Smooth muscle cell (in vitro differentiated cells): ENCODE measurements around the gene STAT5A. TPM values are rescaled to one million over a fixed set of nuclear protein-coding genes. Genes with fewer than 3 reads are reported as not detected.

Experiments
- DNase-seq: peaks from one replicate; lab custom pipeline; 2025; ENCODE audit not compliant: unreplicated experiment; lab: John Stamatoyannopoulos, UW
- H2AFZ ChIP-seq: fragments of 200-600 bp; sonication (generic); 2 replicates; pipeline ENCODE4 v1.6.0; 2016; ENCODE audit warnings: antibody characterized with exemption, low read depth, mild to moderate bottlenecking
- H3F3A ChIP-seq: fragments of 200-600 bp; sonication (generic); 2 replicates; pipeline ENCODE4 v1.6.0; 2017; ENCODE audit warnings: antibody characterized with exemption, low read depth
- H3K27ac ChIP-seq: fragments of 200-600 bp; sonication (generic); 2 replicates; pipeline ENCODE4 v1.5.1; 2016; ENCODE audit warnings: low read depth, mild to moderate bottlenecking
- H3K27me3 ChIP-seq: fragments of 200-600 bp; sonication (generic); 2 replicates; pipeline ENCODE4 v1.6.1; 2016; ENCODE audit warnings: low read depth, mild to moderate bottlenecking
- H3K36me3 ChIP-seq: fragments of 200-600 bp; sonication (generic); 2 replicates; pipeline ENCODE4 v1.5.1; 2016; ENCODE audit warnings: low read depth
- H3K4me1 ChIP-seq: fragments of 200-600 bp; sonication (generic); 2 replicates; pipeline ENCODE4 v1.5.1; 2016; ENCODE audit warnings: low read depth
- H3K4me2 ChIP-seq: fragments of 200-600 bp; sonication (generic); 2 replicates; pipeline ENCODE4 v1.6.0; 2016; ENCODE audit warnings: mild to moderate bottlenecking
- H3K4me3 ChIP-seq: fragments of 200-600 bp; sonication (generic); 2 replicates; pipeline ENCODE4 v1.5.1; 2016; ENCODE audit warnings: mild to moderate bottlenecking
- H3K79me2 ChIP-seq: fragments of 200-600 bp; sonication (generic); 2 replicates; pipeline ENCODE4 v1.6.0; 2016; ENCODE audit warnings: low read depth, mild to moderate bottlenecking
- H3K9ac ChIP-seq: fragments of 200-600 bp; sonication (generic); 2 replicates; pipeline ENCODE4 v1.6.0; 2016; ENCODE audit warnings: low read depth
- H3K9me3 ChIP-seq: fragments of 200-600 bp; sonication (generic); replicated peaks from 2 replicates; pipeline ENCODE4 v1.5.1; 2016; ENCODE audit warnings: low read depth
- H4K20me1 ChIP-seq: fragments of 200-600 bp; sonication (generic); 2 replicates; pipeline ENCODE4 v1.6.0; 2016; ENCODE audit warnings: low read depth
- WGBS: methylation state at CpG from one replicate; pipeline ENCODE4 v1.1.7; 2016; ENCODE audit warnings: low lambda C conversion rate; 5-methylcytosine and 5-hydroxymethylcytosine counted together
- polyA plus RNA-seq: library from polyadenylated mRNA; unstranded; fragments of >200 nt; fragmentation: Nextera tagmentation; extraction: Ambion mirVana; gene quantifications from 2 replicates; pipeline ENCODE4 v1.2.1, GENCODE V29; 2016
- total RNA-seq: library from RNA; depleted of rRNA; stranded (reverse); fragments of >200 nt; gene quantifications from 2 replicates; pipeline ENCODE4 v1.2.3, GENCODE V29; 2014
- TF ChIP-seq, protein P1 (sequence below): fragments of 200-600 bp; sonication (generic); IDR thresholded peaks from 2 replicates; pipeline ENCODE4 v1.5.1; 2017; ENCODE audit warnings: borderline replicate concordance, mild to moderate bottlenecking, antibody characterized with exemption; ENCODE audit not compliant: insufficient read depth, poor library complexity, severe bottlenecking

The STAT5A gene
- total and polyA plus RNA-seq, 2 experiments from 2014 or later = 1.7 to 3.2 TPM

DNA sequence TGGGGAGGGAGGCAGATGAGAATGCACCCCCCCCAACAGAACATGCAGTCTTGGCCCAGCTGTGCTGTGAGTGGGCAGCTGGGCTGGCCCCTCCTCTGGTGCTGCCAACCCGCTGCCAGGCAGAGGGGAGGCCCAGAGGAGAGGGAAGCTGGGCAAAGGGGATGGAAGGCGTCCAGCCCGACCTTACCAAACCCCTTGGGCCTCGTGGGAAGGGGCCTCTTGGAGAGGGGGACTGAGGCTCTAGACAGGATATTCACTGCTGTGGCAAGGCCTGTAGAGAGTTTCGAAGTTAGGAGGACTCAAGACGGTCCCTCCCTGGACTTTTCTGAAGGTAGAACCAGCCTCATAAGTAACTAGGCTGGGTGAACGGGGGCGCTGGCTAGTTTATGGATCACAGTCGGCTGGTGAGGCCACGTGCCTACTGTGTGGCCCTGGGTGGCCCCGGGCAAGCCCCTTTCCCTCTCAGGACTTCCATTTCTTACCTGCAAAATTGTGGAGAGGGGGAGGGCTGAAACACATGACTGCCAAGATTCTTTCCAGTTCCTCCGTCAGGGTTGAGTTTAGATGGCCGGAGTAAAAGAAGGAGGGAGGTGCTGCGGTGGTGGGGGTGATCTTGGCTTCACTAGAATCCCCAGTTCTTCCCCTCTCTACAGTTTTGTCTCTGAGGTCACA is 857 bp upstream of the STAT5A start:
- Histone ChIP-seq H3K79me2 (no peaks in the 10 kb centered on the region), H3F3A (no peaks in the 10 kb centered on the region), H3K4me3 (peak overlapping the region; percentile 62), H3K4me2 (peak overlapping the region; percentile 85), H3K9ac (no peak overlapping the region), H3K36me3 (no peaks in the 10 kb centered on the region), H3K4me1 (peaks cover 4% of the 10 kb centered on the region), H4K20me1 (no peaks in the 10 kb centered on the region), H3K9me3 (no peaks in the 10 kb centered on the region), H2AFZ (peak overlapping the region; percentile 79), H3K27ac (no peak overlapping the region), H3K27me3 (no peaks in the 10 kb centered on the region)
- 74% methylated on average over 14 of the region's 14 CpGs for WGBS
- TF ChIP-seq, protein P1, sequence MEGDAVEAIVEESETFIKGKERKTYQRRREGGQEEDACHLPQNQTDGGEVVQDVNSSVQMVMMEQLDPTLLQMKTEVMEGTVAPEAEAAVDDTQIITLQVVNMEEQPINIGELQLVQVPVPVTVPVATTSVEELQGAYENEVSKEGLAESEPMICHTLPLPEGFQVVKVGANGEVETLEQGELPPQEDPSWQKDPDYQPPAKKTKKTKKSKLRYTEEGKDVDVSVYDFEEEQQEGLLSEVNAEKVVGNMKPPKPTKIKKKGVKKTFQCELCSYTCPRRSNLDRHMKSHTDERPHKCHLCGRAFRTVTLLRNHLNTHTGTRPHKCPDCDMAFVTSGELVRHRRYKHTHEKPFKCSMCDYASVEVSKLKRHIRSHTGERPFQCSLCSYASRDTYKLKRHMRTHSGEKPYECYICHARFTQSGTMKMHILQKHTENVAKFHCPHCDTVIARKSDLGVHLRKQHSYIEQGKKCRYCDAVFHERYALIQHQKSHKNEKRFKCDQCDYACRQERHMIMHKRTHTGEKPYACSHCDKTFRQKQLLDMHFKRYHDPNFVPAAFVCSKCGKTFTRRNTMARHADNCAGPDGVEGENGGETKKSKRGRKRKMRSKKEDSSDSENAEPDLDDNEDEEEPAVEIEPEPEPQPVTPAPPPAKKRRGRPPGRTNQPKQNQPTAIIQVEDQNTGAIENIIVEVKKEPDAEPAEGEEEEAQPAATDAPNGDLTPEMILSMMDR = no peak
- DNase-seq = no peak

DNA sequence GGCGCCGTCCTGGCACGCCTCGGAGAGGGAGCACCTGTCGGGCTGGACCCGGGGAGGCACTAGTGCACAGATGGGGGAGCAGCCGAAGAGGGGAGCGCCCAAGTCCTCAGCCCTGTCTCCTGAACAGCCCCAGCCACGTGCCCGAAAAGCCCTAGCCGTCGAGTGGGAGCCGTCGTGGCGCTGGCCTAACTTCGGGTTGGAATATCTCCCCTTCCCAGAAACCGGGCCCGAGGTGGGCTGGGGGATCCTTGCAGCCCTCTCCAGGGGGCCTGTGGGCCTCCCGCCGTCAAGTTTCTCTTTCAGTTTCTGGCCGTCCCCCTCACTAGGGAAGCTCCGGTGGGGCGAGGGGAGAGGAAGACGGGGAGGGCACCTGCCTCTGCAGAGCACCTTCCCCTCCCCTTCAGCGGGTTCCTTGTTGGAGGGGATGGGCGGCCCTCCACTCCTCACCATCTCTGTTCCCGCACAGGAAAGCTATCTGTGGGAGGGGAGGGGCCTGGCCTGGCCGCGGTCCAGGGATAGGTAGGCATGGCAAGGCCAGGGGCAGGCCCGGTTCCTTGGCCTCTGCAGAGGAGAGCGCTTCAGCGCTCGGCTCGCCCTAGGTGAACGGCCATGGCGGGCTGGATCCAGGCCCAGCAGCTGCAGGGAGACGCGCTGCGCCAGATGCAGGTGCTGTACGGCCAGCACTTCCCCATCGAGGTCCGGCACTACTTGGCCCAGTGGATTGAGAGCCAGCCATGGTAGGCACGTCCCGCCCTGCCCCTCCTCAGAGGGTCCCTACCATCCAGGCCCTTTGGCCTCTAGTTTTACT is 709 bp downstream of the STAT5A start:
- H3K4me1 ChIP-seq = peaks cover 4% of the 10 kb centered on the region
- no peak overlapping the region for H3K9ac ChIP-seq
- no peak overlapping the region for H3K27ac ChIP-seq
- TF ChIP-seq, protein P1 = no peak
- H3F3A ChIP-seq = no peaks in the 10 kb centered on the region
- no peaks in the 10 kb centered on the region for H4K20me1 ChIP-seq
- no peaks in the 10 kb centered on the region for H3K79me2 ChIP-seq
- no peak overlapping the region for H2AFZ ChIP-seq
- H3K36me3 ChIP-seq = no peaks in the 10 kb centered on the region
- DNase-seq = no peak
- peak overlapping the region; percentile 85 for H3K4me2 ChIP-seq
- H3K4me3 ChIP-seq = peak overlapping the region; percentile 62
- no peaks in the 10 kb centered on the region for H3K27me3 ChIP-seq
- WGBS = 71% methylated on average over 37 of the region's 44 CpGs
- H3K9me3 ChIP-seq = no peaks in the 10 kb centered on the region

DNA sequence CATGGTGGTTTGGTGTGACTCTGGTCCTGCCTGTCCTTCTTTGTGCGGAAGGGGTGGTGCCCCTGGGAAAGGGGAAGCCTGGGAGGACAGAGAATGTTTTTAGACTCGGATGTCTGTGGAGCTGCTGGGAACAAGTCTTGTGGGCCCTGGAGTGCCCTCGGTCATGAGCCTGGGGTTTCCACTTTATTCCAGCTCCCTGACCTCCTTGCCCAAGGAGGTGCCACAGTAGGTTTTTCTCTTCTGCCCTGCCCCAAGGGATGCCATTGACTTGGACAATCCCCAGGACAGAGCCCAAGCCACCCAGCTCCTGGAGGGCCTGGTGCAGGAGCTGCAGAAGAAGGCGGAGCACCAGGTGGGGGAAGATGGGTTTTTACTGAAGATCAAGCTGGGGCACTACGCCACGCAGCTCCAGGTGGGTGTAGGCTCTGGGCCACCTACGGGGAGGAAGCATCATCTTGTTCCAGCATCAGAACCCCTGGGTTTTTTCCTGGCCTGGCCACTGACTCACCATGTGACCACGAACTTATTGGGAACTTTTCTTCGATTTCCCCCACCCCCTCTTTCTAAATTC is 1.4 kb downstream of the STAT5A start:
- TF ChIP-seq, protein P1 = no peak
- H3F3A ChIP-seq = no peaks in the 10 kb centered on the region
- no peak overlapping the region for H2AFZ ChIP-seq
- H3K4me1 ChIP-seq = peaks cover 4% of the 10 kb centered on the region
- H3K9me3 ChIP-seq = no peaks in the 10 kb centered on the region
- no peaks in the 10 kb centered on the region for H3K36me3 ChIP-seq
- H3K4me3 ChIP-seq = no peak overlapping the region
- no peak overlapping the region for H3K4me2 ChIP-seq
- H3K79me2 ChIP-seq = no peaks in the 10 kb centered on the region
- no peak for DNase-seq
- H3K27me3 ChIP-seq = no peaks in the 10 kb centered on the region
- H3K9ac ChIP-seq = no peak overlapping the region
- 94% methylated on average over 9 of the region's 9 CpGs for WGBS
- no peaks in the 10 kb centered on the region for H4K20me1 ChIP-seq
- H3K27ac ChIP-seq = no peak overlapping the region
